GM13976 (cell line): ENCODE results near the gene SEC22C.

ENCODE experiments used
- DNase-seq: peaks from one replicate; pipeline ENCODE4 v3.0.0; 2012; ENCODE audit warnings: low spot score
- in situ Hi-C: fragments of 300-500 bp; cut with MboI; formaldehyde crosslinking; loops from one replicate; pipeline ENCODE4 v1.12.0; 2022; ENCODE audit warnings: low sequenced_read_pairs, mixed read lengths, inconsistent platforms; ENCODE audit not compliant: unreplicated experiment
- TF ChIP-seq, protein P1 (sequence below): IDR thresholded peaks from 2 replicates; pipeline ENCODE4 v1.5.1; 2012; ENCODE audit warnings: borderline replicate concordance, mild to moderate bottlenecking; ENCODE audit not compliant: insufficient read depth; ENCODE audit errors: extremely low read depth, missing control alignments, control extremely low read depth

Gene SEC22C

DNA sequence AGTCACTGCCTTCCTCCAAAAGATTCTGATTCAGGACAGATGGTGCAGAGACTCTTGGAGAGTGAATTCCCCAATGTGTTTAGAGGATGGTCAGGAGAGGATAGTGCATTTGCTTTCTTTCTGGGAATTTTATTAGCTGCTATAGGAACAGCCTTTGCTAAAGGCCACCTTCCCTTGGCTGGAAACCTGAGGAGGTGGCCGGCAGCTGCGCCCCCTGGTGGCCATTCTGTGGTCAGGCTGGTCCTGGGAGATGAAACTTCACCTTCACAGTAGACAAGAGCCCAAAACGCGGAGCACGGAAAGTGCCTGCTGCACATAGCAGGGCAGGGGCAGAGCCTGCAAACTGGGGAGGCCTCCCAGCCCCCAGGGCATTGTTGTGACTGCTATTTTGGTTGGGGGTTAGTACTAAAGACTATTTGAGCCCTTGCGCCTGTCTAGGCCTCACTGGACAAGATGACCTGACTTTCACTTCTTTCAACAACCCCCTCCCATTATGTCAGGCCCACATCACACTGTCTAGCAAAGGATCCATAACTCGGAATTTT, 34.3 kb downstream of the SEC22C start:
- TF ChIP-seq, protein P1, sequence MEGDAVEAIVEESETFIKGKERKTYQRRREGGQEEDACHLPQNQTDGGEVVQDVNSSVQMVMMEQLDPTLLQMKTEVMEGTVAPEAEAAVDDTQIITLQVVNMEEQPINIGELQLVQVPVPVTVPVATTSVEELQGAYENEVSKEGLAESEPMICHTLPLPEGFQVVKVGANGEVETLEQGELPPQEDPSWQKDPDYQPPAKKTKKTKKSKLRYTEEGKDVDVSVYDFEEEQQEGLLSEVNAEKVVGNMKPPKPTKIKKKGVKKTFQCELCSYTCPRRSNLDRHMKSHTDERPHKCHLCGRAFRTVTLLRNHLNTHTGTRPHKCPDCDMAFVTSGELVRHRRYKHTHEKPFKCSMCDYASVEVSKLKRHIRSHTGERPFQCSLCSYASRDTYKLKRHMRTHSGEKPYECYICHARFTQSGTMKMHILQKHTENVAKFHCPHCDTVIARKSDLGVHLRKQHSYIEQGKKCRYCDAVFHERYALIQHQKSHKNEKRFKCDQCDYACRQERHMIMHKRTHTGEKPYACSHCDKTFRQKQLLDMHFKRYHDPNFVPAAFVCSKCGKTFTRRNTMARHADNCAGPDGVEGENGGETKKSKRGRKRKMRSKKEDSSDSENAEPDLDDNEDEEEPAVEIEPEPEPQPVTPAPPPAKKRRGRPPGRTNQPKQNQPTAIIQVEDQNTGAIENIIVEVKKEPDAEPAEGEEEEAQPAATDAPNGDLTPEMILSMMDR: peak; percentile 93
- in situ Hi-C loops: no loop called here
- peak; percentile 75 for DNase-seq

DNA sequence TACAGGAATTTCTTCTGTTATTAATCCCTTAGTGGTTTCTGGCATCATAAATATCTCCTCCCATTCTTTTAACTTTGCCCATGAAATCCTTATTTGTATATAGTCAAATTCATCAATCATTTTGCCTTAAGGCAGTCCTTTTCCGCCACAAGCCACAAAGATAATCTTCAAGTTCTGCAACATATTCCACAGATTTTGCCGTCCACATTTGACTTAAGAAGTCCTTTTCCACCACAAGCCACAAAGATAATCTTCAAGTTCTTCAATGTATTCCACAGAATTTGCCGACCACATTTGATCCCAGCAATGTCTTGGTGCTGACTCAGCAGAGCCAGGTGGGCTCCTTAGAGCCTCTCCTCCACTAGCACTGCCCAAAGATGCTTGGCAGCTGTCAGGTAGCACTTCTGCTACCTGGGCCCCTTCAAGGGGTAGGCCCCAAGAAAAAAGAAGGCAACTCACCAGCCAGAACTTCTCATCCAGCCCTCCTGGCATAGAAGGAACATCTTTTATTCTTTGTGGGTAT, 35.0 kb downstream of the SEC22C start:
- DNase-seq: peak; percentile 7
- in situ Hi-C loops: no loop called here
- TF ChIP-seq, protein P1: no peak

DNA sequence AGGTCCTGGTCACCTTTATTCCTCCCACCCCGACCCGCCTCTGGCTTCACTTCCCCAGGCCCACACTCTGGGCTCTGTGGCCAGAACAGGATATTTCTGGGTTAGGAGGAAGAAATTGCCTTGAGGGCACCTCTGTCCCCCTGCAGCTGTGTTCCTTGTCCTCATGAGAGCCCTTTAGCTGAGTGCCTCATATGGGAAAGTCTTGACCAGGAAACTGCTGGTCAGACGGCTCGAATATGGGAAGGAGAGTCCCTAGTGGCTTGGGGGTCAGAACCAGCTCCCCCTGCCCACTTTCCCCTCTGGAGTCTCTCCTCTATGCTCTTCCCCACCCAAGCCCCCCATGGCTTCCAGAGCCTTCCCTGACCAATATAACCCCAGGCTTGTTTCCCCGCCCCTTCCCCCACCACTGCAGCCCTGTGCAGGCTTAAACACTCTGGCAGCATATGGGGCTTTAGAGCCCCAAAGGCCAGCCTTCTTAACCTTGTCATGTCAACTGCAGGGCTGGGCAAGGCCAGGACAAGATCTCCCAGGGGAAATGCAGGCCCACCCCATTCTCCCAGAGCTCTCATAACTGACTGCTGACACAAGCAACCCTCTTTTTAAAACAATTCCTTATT, 36.4 kb downstream of the SEC22C start:
- TF ChIP-seq, protein P1: no peak
- no peak for DNase-seq

DNA sequence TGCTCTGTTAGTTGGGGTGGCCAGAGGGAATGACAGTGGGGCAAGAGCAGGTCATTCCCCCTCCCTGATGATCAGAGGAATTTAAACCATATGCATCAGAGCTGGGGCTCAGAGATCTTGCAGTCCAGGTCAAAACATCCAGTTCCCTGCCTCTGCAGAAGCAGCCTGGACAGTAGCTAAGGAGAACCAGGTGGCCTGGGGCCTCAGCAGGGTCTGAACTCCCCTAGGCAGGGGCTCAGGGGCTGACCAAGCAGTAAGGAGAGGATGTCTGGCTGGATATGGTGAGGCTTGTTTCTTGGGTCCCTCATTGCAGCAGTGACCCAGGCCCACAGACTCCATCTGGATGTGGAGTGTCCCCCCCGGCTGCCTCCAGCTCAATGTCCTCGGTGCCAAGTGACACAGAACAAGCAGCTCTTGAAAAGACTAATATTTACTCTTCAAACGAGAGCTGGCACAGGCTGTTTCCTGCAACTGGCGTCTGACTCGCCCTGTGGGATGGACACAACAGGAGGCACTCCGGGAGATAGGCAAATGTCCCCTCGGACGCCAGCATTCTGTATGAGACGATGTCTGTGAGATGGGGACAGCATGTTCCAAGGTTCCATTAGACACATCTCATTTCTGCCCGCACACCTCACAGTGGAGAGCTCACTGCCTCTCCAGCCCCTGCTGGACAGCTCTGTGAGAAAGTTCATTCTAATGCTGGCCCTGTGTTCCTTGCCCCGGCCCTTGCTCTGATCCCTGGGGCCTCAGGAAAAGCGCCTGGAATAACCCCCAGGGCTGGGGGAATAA, 37.1 kb downstream of the SEC22C start:
- in situ Hi-C loops: no loop called here
- DNase-seq: no peak
- TF ChIP-seq, protein P1: no peak

More for the DNA sequence above, 36.4 kb downstream of the SEC22C start:
- in situ Hi-C loops: no loop called here

DNA sequence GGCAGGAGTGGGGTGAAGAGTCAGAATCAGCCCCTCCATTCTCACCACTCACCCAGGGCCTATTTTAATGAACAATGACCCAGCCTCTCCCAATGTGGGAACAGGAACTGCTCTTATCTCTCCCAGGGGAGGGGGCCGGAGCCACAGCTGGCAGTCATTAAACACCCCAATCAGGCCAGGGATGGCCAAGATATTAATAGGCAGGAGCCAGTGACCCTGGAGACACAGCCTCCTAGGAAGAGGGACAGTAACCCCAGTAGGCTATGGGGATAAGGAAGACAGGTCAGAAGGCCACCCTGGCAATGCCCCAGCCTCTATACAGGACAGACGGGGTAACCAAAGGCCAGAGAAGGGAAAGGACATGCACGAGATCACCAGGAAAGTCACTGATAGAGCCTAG, 40.7 kb downstream of the SEC22C start:
- DNase-seq: peak; percentile 13
- in situ Hi-C loops: no loop called here
- TF ChIP-seq, protein P1: no peak

DNA sequence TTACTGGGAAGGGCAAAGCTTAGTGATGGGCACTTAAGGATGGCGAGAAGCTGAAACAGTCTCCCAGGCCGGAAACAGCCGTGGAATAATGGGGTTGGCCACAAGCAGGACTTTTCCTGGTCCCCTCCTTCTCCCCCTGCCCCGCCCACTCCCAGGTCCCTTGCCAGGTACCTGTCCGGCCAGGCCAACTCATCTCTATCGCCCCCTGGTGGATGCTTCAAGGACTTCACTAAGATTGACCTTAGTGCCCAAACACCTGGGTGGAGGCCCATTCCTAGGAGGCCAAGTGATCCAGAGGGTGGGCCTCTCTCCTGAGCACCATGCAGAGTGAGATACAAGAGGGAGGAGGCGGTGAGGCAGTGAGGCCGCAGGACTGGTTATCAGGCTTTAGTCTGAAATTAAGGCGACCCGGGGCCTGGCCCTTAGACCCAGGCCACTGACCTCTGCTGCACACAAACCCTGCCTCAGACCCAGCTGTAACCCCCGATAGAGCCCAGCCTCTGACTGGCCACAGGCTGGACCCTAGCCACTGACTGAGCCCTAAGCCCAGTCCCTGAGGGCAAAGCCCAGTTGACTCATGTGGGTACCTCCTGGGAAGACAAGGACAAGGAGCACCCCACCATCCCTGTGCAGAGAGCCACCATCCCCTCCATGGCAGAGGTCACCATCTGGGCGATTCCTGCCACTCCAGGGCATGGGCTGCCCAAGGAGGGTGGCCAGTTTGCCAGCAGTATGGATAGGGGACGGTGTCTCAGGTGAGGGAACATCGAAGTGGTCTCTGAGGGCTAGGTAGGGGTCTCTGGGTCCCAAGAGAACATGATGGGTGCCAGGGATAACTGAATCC, 41.7 kb downstream of the SEC22C start:
- DNase-seq: peak; percentile 84
- in situ Hi-C loops: loop anchor here (10.0 kb wide), 1 partner anchor 285 kb away; no protein-coding TSS in a partner anchor
- TF ChIP-seq, protein P1: peak; percentile 78
